ENCODE data around the gene FSCB. TPM values are rescaled to one million over a fixed set of nuclear protein-coding genes. Genes with fewer than 3 reads are reported as not detected.
A peak's percentile ranks its signal among the peaks of the same experiment; 100 is the strongest.
"Not testable (repeated sequence)": the region's sequence is repeated elsewhere in the genome, so short reads cannot be mapped to it uniquely, and the experiment has no call there.

Gene FSCB, protein sequence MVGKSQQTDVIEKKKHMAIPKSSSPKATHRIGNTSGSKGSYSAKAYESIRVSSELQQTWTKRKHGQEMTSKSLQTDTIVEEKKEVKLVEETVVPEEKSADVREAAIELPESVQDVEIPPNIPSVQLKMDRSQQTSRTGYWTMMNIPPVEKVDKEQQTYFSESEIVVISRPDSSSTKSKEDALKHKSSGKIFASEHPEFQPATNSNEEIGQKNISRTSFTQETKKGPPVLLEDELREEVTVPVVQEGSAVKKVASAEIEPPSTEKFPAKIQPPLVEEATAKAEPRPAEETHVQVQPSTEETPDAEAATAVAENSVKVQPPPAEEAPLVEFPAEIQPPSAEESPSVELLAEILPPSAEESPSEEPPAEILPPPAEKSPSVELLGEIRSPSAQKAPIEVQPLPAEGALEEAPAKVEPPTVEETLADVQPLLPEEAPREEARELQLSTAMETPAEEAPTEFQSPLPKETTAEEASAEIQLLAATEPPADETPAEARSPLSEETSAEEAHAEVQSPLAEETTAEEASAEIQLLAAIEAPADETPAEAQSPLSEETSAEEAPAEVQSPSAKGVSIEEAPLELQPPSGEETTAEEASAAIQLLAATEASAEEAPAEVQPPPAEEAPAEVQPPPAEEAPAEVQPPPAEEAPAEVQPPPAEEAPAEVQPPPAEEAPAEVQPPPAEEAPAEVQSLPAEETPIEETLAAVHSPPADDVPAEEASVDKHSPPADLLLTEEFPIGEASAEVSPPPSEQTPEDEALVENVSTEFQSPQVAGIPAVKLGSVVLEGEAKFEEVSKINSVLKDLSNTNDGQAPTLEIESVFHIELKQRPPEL
- not detected in 2 replicates for total RNA-seq (2014; rRNA removed; shearing (Covaris generic); ENCODE audit: low replicate concordance)

DNA sequence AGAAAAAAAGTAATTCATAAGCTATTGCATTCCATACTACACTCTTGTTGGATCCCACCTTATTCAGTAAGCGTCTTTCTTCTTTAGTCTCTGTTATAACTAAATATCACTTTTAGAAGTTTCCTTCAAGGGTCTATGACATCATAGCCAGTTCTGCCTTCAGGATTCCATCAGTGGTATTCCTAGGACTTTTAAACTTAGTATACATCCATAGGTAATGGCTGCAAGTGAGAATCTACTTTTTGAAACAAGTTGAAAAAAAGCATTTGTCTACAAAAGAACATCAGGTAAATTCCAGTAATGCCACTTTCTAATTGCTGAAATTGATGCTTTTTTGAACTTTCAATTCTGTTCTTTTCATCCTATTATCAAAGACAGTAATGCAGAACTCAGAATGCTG is at the start of gene FSCB:
Gene FSCB (minus strand): TSS at position 101 of the 400 bp plus-strand sequence. CDS start 296 bp downstream, outside the sequence.
- no peak for DNase-seq (ENCODE audit: low read depth)
- in situ Hi-C loops (cut with HindIII; ENCODE audit: low pct_unique_long_range_greater_than_20kb, low sequenced_read_pairs), result no loop called here

DNA sequence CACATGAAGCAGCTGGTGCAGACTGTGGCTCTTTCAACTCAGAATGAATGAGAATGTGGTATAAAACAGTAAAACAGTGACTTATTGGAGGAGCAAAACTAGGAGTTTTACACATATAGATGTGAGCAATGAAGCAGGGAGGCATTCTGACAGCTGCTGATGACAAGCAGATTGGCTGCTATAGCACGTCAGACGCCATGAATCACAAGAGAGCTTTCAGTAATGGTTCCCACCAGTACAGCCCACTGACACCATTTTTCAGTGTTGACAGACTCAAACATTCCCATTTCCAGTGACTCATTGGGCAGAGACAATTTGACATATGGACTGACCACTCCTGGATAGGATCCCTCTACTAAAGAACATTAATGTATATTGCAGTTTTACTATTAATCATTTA is 24.6 kb upstream of the FSCB start:
- no peak for DNase-seq (ENCODE audit: low read depth)
- in situ Hi-C loops (cut with HindIII; ENCODE audit: low pct_unique_long_range_greater_than_20kb, low sequenced_read_pairs), result no loop called here

DNA sequence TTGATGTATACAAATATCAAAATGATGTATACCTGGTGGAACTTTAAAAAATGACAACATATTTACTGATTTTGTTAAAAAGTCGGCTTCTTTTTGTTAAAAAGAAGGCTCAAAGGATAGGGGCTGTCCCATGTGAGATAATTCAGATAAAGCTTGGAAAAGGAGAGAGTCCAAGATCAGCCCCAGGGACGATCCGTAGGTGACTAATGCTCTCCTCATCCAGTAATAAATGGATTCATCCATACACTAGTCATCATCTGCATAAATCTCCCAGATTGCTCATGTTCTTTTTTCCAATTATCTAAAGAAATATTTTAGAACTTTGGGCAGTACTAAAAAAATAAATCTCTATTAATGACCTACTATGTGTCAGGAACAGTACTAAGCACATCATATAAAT is 23.4 kb upstream of the FSCB start:
- in situ Hi-C loops (cut with HindIII; ENCODE audit: low pct_unique_long_range_greater_than_20kb, low sequenced_read_pairs), result no loop called here
- DNase-seq (ENCODE audit: low read depth), result no peak

DNA sequence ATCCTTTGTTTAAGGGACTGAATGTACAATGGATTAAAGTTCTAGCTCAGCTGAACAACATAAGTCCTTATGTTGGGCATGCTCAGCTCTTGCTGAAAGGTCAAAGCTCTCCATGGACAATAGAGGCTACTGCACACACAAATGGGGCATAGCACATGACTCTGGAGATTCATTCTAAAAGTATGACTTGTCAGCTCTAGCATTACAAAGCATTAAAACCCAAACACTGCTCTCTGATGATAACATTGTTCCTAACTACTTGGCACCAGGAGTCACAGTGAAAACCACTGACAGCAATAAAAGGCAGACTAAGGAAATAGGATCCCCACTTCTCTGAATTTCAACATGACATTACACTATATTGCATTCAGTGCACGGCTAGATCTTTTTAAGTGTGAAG is 21.9 kb upstream of the FSCB start:
- DNase-seq (ENCODE audit: low read depth), result peak; percentile 3
- in situ Hi-C loops (cut with HindIII; ENCODE audit: low pct_unique_long_range_greater_than_20kb, low sequenced_read_pairs), result no loop called here

DNA sequence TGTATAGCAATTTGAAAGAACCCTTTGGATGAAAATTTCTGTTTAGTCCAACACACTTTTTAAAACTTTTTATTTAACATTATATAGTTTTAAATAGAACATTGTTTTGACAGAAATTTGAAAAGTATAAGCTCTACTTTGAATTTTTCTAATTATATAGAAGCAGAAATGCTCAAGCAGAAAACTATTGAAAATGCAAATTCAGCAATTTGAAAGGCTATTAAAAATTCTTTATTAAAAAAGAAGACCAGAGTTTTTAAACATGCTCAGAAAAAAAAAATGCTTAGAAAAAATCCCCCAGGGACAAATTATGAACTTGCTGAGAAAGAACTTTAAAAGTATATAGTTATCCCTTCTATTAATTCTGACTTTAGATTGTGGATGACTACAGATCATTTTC is 21.1 kb upstream of the FSCB start:
- in situ Hi-C loops (cut with HindIII; ENCODE audit: low pct_unique_long_range_greater_than_20kb, low sequenced_read_pairs), result no loop called here
- no peak for DNase-seq (ENCODE audit: low read depth)

DNA sequence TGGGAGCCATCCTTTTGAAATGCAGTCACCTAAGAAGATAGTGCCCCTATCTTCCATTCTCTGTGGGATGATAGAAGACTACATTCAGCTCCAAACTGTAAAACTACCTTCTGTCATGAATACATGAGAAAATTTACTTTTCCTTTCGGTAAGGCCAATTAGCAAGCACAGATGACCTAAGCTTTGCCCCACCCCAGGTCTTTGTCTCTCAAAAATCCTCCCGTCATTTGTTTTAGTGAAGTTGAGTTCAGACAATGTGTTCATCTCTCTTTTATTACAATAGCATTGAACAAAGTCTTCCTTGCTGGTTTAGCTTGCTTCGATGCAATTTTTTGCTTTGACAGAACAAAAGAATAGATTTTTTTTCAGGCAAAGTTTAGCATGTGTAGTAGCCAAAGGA is 18.2 kb upstream of the FSCB start:
- in situ Hi-C loops (cut with HindIII; ENCODE audit: low pct_unique_long_range_greater_than_20kb, low sequenced_read_pairs), result no loop called here
- DNase-seq (ENCODE audit: low read depth), result no peak

DNA sequence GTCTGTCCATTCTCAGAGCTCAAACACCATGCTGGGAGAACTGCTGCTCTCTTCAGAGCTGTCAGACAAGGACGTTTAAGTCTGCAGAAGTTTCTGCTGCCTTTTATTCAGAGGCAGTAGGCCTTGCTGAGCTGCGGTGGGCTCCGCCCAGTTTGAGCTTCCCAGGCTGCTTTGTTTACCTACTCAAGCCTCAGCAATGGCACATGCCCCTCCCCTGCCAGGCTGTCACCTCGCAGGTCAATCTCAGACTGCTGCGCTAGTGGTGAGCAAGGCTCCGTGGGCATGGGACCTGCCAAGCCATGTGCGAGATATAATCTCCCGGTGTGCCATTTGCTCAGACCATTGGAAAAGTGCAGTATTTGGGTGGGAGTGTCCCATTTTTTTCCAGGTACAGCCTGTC is 8.6 kb upstream of the FSCB start:
- DNase-seq (ENCODE audit: low read depth); in situ Hi-C loops (cut with HindIII; ENCODE audit: low pct_unique_long_range_greater_than_20kb, low sequenced_read_pairs): not testable (repeated sequence)

DNA sequence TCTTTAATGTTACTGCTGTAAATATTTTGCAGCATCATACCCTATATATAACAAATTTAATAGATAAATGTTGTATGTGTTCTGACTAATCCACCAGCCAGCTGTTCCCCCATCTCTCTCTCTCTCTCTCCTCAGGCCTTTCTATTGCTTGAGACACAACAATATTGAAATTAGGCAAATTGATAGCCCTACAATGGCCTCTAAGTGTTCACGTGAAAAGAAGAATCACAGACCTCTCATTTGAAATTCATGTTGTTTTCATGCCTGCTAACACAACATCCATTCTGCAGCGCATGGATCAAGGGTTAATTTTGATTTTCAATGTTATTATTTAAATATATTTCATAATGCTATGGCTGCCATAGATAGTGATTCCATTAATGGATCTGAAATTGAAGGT is 1.8 kb upstream of the FSCB start:
- in situ Hi-C loops (cut with HindIII; ENCODE audit: low pct_unique_long_range_greater_than_20kb, low sequenced_read_pairs), result no loop called here
- DNase-seq (ENCODE audit: low read depth), result no peak

DNA sequence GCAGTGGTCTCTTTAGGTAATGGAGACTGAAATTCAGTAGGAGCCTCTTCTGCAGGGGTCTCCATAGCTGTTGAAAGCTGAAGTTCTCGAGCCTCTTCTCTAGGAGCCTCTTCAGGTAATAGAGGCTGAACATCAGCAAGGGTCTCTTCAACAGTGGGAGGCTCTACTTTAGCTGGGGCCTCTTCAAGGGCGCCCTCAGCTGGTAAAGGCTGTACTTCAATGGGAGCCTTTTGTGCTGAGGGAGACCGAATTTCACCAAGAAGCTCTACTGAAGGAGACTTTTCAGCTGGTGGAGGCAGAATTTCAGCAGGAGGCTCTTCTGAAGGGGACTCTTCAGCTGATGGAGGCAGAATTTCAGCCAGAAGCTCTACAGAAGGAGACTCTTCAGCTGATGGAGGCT is 1.5 kb downstream of the FSCB start:
- no peak for DNase-seq (ENCODE audit: low read depth)
- in situ Hi-C loops (cut with HindIII; ENCODE audit: low pct_unique_long_range_greater_than_20kb, low sequenced_read_pairs), result no loop called here

DNA sequence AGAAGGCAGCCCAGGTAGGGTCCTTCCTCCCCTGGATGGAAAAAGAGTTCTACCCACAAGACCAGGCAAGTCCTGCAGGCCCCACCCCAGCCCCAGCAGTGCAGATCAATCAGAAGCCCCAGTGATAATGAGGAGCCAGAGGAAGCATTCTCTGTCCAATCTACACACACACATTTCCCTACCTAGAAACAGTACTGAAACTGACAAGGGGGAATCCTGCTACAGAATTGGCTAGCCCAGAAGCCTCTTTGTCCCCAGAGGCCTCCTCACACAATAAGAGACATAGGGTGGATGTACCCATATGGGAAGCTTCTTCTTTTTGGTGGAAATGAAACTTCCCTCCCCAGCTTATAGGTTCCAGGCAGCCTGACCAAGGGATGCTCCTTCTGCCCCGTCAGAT is 9.9 kb downstream of the FSCB start:
- in situ Hi-C loops (cut with HindIII; ENCODE audit: low pct_unique_long_range_greater_than_20kb, low sequenced_read_pairs), result no loop called here
- DNase-seq (ENCODE audit: low read depth), result no peak

DNA sequence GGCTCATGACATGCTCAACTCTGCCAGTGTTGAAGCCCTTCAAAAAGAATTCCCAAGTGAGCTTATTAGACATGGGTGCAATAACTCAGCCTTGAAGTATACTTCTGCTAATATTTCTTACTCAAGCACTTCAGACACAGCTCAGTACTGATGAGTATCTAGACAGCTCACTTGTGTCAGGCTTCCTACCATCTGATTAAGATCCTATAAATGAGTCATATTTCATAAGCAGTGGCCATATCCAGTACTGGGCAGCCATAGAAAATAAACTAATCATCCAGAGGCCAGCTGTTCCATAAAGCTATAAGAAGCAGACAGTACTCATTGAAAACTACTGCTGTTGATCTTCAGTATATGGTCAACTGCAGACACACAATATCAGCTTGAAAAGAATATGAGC is 12.9 kb downstream of the FSCB start:
- in situ Hi-C loops (cut with HindIII; ENCODE audit: low pct_unique_long_range_greater_than_20kb, low sequenced_read_pairs), result no loop called here
- no peak for DNase-seq (ENCODE audit: low read depth)

DNA sequence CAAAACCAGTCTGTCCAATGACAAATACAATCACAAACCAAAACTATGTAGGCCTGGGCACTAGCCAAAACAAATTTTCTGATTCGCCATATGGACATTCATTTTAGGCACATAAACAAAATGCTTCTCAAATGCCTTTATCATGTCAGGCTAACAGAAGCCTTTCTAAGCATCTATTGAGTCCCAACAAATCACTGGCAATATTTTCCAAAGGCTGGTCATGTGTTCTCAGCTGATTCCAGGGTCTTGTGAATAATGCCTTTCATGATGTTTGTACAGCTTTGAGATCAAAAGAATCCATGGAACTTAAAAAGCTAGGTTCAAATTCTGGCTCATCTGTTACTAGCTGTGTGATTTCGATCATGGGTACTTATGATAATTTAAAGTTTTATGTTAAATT is 16.1 kb downstream of the FSCB start:
- DNase-seq (ENCODE audit: low read depth), result no peak
- in situ Hi-C loops (cut with HindIII; ENCODE audit: low pct_unique_long_range_greater_than_20kb, low sequenced_read_pairs), result no loop called here

DNA sequence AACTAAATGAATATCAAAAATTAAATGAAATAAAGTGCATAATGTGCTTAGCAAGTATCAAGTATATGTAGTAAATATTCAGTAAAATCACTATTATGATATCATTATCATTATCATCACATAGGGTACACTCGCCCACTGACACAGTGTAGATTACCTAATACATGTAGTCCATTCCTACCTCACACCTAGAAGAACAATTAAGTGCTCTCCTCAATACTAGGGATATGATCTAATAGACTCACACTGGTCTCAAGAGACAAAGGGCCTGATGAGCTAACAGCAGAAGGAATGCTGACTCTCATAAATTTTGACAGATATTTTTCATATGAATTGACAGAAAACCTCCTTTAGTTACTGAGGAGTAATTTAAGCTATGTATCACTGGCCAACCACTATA is 29.1 kb downstream of the FSCB start:
- in situ Hi-C loops (cut with HindIII; ENCODE audit: low pct_unique_long_range_greater_than_20kb, low sequenced_read_pairs), result no loop called here
- DNase-seq (ENCODE audit: low read depth), result no peak

DNA sequence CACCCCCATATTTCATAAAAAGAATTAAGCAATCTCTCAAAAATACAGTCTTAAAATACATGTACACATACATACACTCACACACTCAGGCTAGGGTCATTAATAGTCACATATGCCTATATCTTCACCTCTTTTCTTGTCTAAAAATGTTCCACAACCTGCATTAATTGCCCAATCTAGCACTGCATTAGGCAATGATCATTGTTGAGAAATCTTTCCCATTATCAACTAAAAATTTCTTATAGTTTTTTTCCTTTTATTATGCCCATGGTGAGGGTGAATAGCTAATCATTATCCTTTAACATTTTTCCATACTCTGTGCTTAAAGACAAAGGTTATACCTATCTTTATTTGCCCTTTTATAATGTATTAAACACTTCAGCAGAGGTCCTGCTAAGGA is 38.3 kb downstream of the FSCB start:
- no peak for DNase-seq (ENCODE audit: low read depth)
- in situ Hi-C loops (cut with HindIII; ENCODE audit: low pct_unique_long_range_greater_than_20kb, low sequenced_read_pairs), result no loop called here

DNA sequence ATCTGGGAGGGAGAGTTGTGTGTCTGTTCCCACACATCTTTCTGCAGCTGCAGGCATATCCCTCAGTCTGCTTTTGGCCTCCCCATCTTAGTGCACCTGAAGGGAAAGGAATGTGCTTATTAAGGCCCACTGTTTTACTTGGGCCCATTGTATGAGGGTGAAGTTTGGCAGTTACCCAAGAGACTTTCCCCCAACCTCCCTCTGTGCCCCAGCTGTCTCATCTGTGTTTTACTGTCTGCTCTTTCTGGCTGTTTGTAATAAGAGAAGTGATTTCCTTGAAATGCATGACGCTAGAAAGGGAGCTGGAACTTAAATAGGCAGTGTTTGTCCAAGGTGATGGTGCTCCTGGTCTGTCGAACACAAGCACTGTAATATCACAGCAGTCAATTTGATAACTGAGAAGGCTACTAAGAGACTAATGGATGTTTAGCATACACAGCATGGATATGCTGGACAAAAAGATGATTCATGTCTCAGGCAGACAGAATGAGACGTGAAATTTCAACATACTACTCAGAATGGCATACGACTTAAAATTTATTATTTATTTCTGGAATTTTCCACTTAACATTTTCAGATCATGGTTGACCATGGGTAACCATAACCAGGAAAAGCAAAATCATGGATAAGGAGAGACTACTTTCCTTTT is 43.6 kb downstream of the FSCB start:
- no peak for DNase-seq (ENCODE audit: low read depth)

DNA sequence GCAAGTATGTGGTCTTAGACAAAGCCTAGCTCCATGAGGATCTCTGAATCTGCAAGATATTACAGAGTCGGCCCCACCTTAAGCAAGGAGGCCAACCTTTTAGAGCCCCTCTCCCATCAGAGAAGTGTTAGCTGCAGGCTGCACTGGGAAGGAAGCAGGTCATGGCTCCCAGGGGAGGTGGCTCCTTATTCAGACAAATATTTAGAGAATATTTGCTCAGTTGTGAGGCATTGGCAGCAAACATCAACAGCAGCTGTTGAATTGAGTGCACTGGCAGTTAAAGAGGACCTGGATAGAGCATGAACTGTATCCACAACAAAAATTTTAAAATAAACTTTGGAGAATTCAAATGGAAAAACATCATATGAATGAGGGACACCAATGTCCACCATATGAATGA is 44.7 kb downstream of the FSCB start:
- in situ Hi-C loops (cut with HindIII; ENCODE audit: low pct_unique_long_range_greater_than_20kb, low sequenced_read_pairs), result no loop called here
- no peak for DNase-seq (ENCODE audit: low read depth)

More for the DNA sequence above, 43.6 kb downstream of the FSCB start:
- in situ Hi-C loops (cut with HindIII; ENCODE audit: low pct_unique_long_range_greater_than_20kb, low sequenced_read_pairs), result no loop called here

DNA sequence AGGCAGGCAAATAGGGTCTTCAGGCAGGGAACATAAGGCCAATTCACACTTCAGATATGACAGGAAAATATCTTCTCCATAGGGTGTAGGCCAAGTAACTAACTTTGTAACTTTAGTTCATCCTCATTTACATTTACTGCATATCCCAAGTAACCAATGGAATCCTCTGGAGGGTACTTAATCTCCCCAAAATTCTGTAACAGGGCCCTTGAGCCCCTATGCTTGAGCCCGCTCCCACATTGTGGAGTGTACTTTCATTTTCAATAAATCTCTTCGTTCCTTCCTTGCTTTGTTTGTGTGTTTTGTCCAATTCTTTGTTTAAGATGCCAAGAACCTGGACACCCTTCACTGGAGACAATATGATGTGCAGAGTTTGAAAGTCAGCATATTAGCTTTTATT is 45.3 kb downstream of the FSCB start:
- no peak for DNase-seq (ENCODE audit: low read depth)
- in situ Hi-C loops (cut with HindIII; ENCODE audit: low pct_unique_long_range_greater_than_20kb, low sequenced_read_pairs), result no loop called here

Measured in Caki2 (cell line).